ENCODE measurements around the gene ALPK3.

The ALPK3 gene

GRCh38 chr15:84816694-84817465 is at the start of gene ALPK3:
Gene ALPK3 (plus strand): TSS chr15:84817356. CDS start chr15:84817453, 97 bp downstream.
- DNase-seq (ENCODE audit: low read depth in 2 of 3, low spot score in 1 of 3): no peak

- DNase-seq (ENCODE audit: low read depth in 2 of 3, low spot score in 1 of 3): no peak
These were observed 45.1 kb upstream of the ALPK3 start for GRCh38 chr15:84772031-84772430.

GRCh38 chr15:84772467-84772866 is 44.7 kb upstream of the ALPK3 start:
- no peak for DNase-seq (ENCODE audit: low read depth in 2 of 3, low spot score in 1 of 3)

GRCh38 chr15:84773716-84774115 is 43.4 kb upstream of the ALPK3 start:
- no peak for DNase-seq (ENCODE audit: low read depth in 2 of 3, low spot score in 1 of 3)

GRCh38 chr15:84775867-84776449 is 41.2 kb upstream of the ALPK3 start:
- no peak for DNase-seq (ENCODE audit: low read depth in 2 of 3, low spot score in 1 of 3)

GRCh38 chr15:84778194-84778593 is 39.0 kb upstream of the ALPK3 start:
- no peak for DNase-seq (ENCODE audit: low read depth in 2 of 3, low spot score in 1 of 3)

- DNase-seq (ENCODE audit: low read depth in 2 of 3, low spot score in 1 of 3): no peak
These were observed 36.7 kb upstream of the ALPK3 start for GRCh38 chr15:84780492-84780891.

- no peak for DNase-seq (ENCODE audit: low read depth in 2 of 3, low spot score in 1 of 3)
These were observed 35.7 kb upstream of the ALPK3 start for GRCh38 chr15:84781495-84781894.

GRCh38 chr15:84782346-84782745 is 34.8 kb upstream of the ALPK3 start:
- no peak for DNase-seq (ENCODE audit: low read depth in 2 of 3, low spot score in 1 of 3)

- no peak for DNase-seq (ENCODE audit: low read depth in 2 of 3, low spot score in 1 of 3)
These were observed 33.5 kb upstream of the ALPK3 start for GRCh38 chr15:84783493-84784251.

GRCh38 chr15:84784262-84784661 is 32.9 kb upstream of the ALPK3 start:
- no peak for DNase-seq (ENCODE audit: low read depth in 2 of 3, low spot score in 1 of 3)

GRCh38 chr15:84785053-84785452 is 32.1 kb upstream of the ALPK3 start:
- no peak for DNase-seq (ENCODE audit: low read depth in 2 of 3, low spot score in 1 of 3)

GRCh38 chr15:84788500-84788899 is 28.7 kb upstream of the ALPK3 start:
- no peak for DNase-seq (ENCODE audit: low read depth in 2 of 3, low spot score in 1 of 3)

GRCh38 chr15:84789762-84790161 is 27.4 kb upstream of the ALPK3 start:
- no peak for DNase-seq (ENCODE audit: low read depth in 2 of 3, low spot score in 1 of 3)

- DNase-seq (ENCODE audit: low read depth in 2 of 3, low spot score in 1 of 3): no peak
These were observed 26.5 kb upstream of the ALPK3 start for GRCh38 chr15:84790676-84791075.

GRCh38 chr15:84791763-84792162 is 25.4 kb upstream of the ALPK3 start:
- no peak for DNase-seq (ENCODE audit: low read depth in 2 of 3, low spot score in 1 of 3)

- no peak for DNase-seq (ENCODE audit: low read depth in 2 of 3, low spot score in 1 of 3)
These were observed 23.6 kb upstream of the ALPK3 start for GRCh38 chr15:84793431-84794161.

GRCh38 chr15:84794162-84794547 is 23.0 kb upstream of the ALPK3 start:
- no peak for DNase-seq (ENCODE audit: low read depth in 2 of 3, low spot score in 1 of 3)

GRCh38 chr15:84795186-84795585 is 22.0 kb upstream of the ALPK3 start:
- no peak for DNase-seq (ENCODE audit: low read depth in 2 of 3, low spot score in 1 of 3)

- no peak for DNase-seq (ENCODE audit: low read depth in 2 of 3, low spot score in 1 of 3)
These were observed 19.9 kb upstream of the ALPK3 start for GRCh38 chr15:84797212-84797611.

- no peak for DNase-seq (ENCODE audit: low read depth in 2 of 3, low spot score in 1 of 3)
These were observed 19.4 kb upstream of the ALPK3 start for GRCh38 chr15:84797801-84798200.
